IMR-90 (cell line): ENCODE measurements around the gene CAVIN2. TPM values are rescaled to one million over a fixed set of nuclear protein-coding genes. Genes with fewer than 3 reads are reported as not detected.

Experiments
- ATAC-seq: fragments of 200-7000 bp; cut with Tn5 transposase; 2 replicates; pipeline ENCODE4 v1.9.1; 2020; ENCODE audit warnings: low read depth, mild to moderate bottlenecking, moderate library complexity
- BruUV-seq: library from RNA; stranded (reverse); fragments of 400-500 nt; replicated peaks from 2 replicates; lab custom pipeline; 2021; lab: Mats Ljungman, UMichigan
- CTCF ChIA-PET: fragments of 300-600 bp; formaldehyde crosslinking; extraction: SDS; loops from one replicate; lab custom pipeline; 2021; ENCODE audit warnings: antibody characterized with exemption; lab: Yijun Ruan, JAX
- POLR2A ChIA-PET: fragments of 300-600 bp; sonication (Branson Sonifier 250); formaldehyde crosslinking; loops from one replicate; lab custom pipeline; 2022; ENCODE audit warnings: antibody characterized with exemption; ENCODE audit not compliant: unreplicated experiment; lab: Charles Lee
- DNase-seq: peaks from one replicate; pipeline ENCODE4 v3.0.0; 2013
- H2AFZ ChIP-seq: replicated peaks from 2 replicates; pipeline ENCODE3; 2013; ENCODE audit warnings: low read length, mild to moderate bottlenecking; ENCODE audit not compliant: poor library complexity
- H2AK5ac ChIP-seq: 2 replicates; pipeline ENCODE4 v1.6.1; 2013; ENCODE audit warnings: low read depth, low read length, inconsistent platforms
- H2AK9ac ChIP-seq: replicated peaks from 2 replicates; pipeline ENCODE3; 2013; ENCODE audit warnings: mild to moderate bottlenecking, low read depth, low read length, moderate library complexity; ENCODE audit not compliant: poor library complexity
- H2BK120ac ChIP-seq: 2 replicates; pipeline ENCODE4 v1.6.1; 2013; ENCODE audit warnings: low read depth, low read length, inconsistent platforms
- H2BK15ac ChIP-seq: 3 replicates; pipeline ENCODE4 v1.6.1; 2013; ENCODE audit warnings: low read depth, low read length, inconsistent platforms
- H2BK20ac ChIP-seq: 2 replicates; pipeline ENCODE4 v1.6.1; 2013; ENCODE audit warnings: low read depth, mild to moderate bottlenecking, inconsistent platforms, low read length, moderate library complexity
- H2BK5ac ChIP-seq: 2 replicates; pipeline ENCODE4 v1.6.1; 2013; ENCODE audit warnings: mild to moderate bottlenecking, low read depth, low read length, inconsistent platforms; ENCODE audit not compliant: poor library complexity, severe bottlenecking
- H3K14ac ChIP-seq: replicated peaks from 2 replicates; pipeline ENCODE4 v1.6.1; 2013; ENCODE audit warnings: low read depth, low read length, inconsistent platforms
- H3K18ac ChIP-seq: 2 replicates; pipeline ENCODE4 v1.6.1; 2013; ENCODE audit warnings: low read depth, low read length, control low read depth
- H3K23ac ChIP-seq: 2 replicates; pipeline ENCODE4 v1.6.1; 2013; ENCODE audit warnings: low read depth, low read length, inconsistent platforms
- H3K27ac ChIP-seq: 2 replicates; pipeline ENCODE4 v1.5.1; 2013; ENCODE audit warnings: mild to moderate bottlenecking, control low read depth, low read length; ENCODE audit not compliant: insufficient read depth
- H3K27me3 ChIP-seq: 2 replicates; pipeline ENCODE4 v1.6.1; 2013; ENCODE audit warnings: low read length; ENCODE audit not compliant: control insufficient read depth, insufficient read depth
- H3K36me3 ChIP-seq: 2 replicates; pipeline ENCODE4 v1.6.1; 2013; ENCODE audit warnings: low read length, mixed read lengths; ENCODE audit not compliant: control insufficient read depth, insufficient read depth
- H3K4ac ChIP-seq: 2 replicates; pipeline ENCODE4 v1.6.1; 2013; ENCODE audit warnings: low read depth, low read length, inconsistent platforms
- H3K4me1 ChIP-seq: 2 replicates; pipeline ENCODE4 v1.6.1; 2013; ENCODE audit warnings: low read length, mixed read lengths; ENCODE audit not compliant: control insufficient read depth, insufficient read depth
- H3K4me2 ChIP-seq: 2 replicates; pipeline ENCODE4 v1.6.1; 2013; ENCODE audit warnings: low read depth, mild to moderate bottlenecking, control low read depth, low read length, moderate library complexity
- H3K4me3 ChIP-seq: 2 replicates; pipeline ENCODE4 v1.5.1; 2013; ENCODE audit warnings: low read depth, mild to moderate bottlenecking, control low read depth, low read length, moderate library complexity; ENCODE audit not compliant: insufficient read depth
- H3K56ac ChIP-seq: 2 replicates; pipeline ENCODE4 v1.6.1; 2013; ENCODE audit warnings: low read length, inconsistent platforms; ENCODE audit not compliant: insufficient read depth; ENCODE audit errors: extremely low read depth
- H3K79me1 ChIP-seq, 2 experiments: 2 replicates each; pipeline ENCODE4 v1.6.1; 2013; ENCODE audit warnings: low read length in 2 of 2, inconsistent platforms in 1 of 2, low read depth in 1 of 2
- H3K9ac ChIP-seq: 2 replicates; pipeline ENCODE4 v1.6.1; 2013; ENCODE audit warnings: low read depth, low read length, control low read depth
- H3K9me1 ChIP-seq: 2 replicates; pipeline ENCODE4 v1.6.1; 2013; ENCODE audit warnings: low read length, inconsistent platforms; ENCODE audit not compliant: insufficient read depth
- H3K9me3 ChIP-seq: 2 replicates; pipeline ENCODE4 v1.6.1; 2013; ENCODE audit warnings: low read length; ENCODE audit not compliant: control insufficient read depth, insufficient read depth
- H4K20me1 ChIP-seq: 2 replicates; pipeline ENCODE4 v1.6.1; 2013; ENCODE audit warnings: low read length, inconsistent platforms; ENCODE audit not compliant: insufficient read depth
- H4K5ac ChIP-seq: 2 replicates; pipeline ENCODE4 v1.6.1; 2013; ENCODE audit warnings: mild to moderate bottlenecking, low read depth, low read length, control low read depth
- H4K8ac ChIP-seq, 2 experiments: 2 replicates each; pipeline ENCODE4 v1.6.1; 2013; ENCODE audit warnings: low read depth in 2 of 2, low read length in 2 of 2, control low read depth in 1 of 2, inconsistent platforms in 1 of 2
- H4K91ac ChIP-seq: 2 replicates; pipeline ENCODE4 v1.6.1; 2013; ENCODE audit warnings: low read depth, low read length, inconsistent platforms; ENCODE audit not compliant: insufficient read depth
- BHLHE40 ChIP-seq: fragments of 150-350 bp; IDR thresholded peaks from 2 replicates; pipeline ENCODE4 v1.6.1; 2016; ENCODE audit warnings: mild to moderate bottlenecking, low read depth, low read length
- CEBPB ChIP-seq: IDR thresholded peaks from 2 replicates; pipeline ENCODE4 v1.6.1; 2012; ENCODE audit warnings: low read depth, low read length, improper control_type of control experiment
- CHD1 ChIP-seq: IDR thresholded peaks from 2 replicates; pipeline ENCODE4 v1.6.1; 2012; ENCODE audit warnings: low read depth, low read length, improper control_type of control experiment
- CTCF ChIP-seq: conservative IDR thresholded peaks from 2 replicates; pipeline ENCODE4 v1.5.1; 2012; ENCODE audit warnings: mild to moderate bottlenecking, low read depth, low read length, improper control_type of control experiment
- FOS ChIP-seq: fragments of 150-350 bp; IDR thresholded peaks from 2 replicates; pipeline ENCODE4 v1.6.1; 2016; ENCODE audit warnings: low read depth, low read length
- MAFK ChIP-seq: IDR thresholded peaks from 2 replicates; pipeline ENCODE4 v1.6.1; 2012; ENCODE audit warnings: low read depth, low read length, improper control_type of control experiment
- MXI1 ChIP-seq: IDR thresholded peaks from 2 replicates; pipeline ENCODE4 v1.6.1; 2012; ENCODE audit warnings: low read depth, mild to moderate bottlenecking, low read length, moderate library complexity, borderline replicate concordance
- NFE2L2 ChIP-seq: fragments of 150-350 bp; IDR thresholded peaks from 2 replicates; pipeline ENCODE4 v1.6.1; 2016; ENCODE audit warnings: low read depth, mild to moderate bottlenecking, low read length
- POLR2A ChIP-seq: IDR thresholded peaks from 2 replicates; pipeline ENCODE4 v1.6.1; 2012; ENCODE audit warnings: mild to moderate bottlenecking, low read depth, low read length
- RAD21 ChIP-seq: IDR thresholded peaks from 2 replicates; pipeline ENCODE4 v1.6.1; 2012; ENCODE audit warnings: low read length, improper control_type of control experiment
- RCOR1 ChIP-seq: IDR thresholded peaks from 2 replicates; pipeline ENCODE4 v1.6.1; 2012; ENCODE audit warnings: mild to moderate bottlenecking, low read length, improper control_type of control experiment; ENCODE audit not compliant: insufficient replicate concordance
- RFX5 ChIP-seq: IDR thresholded peaks from 2 replicates; pipeline ENCODE4 v1.8.0; 2012; ENCODE audit warnings: low read depth, mild to moderate bottlenecking, low read length, moderate library complexity
- SMC3 ChIP-seq: fragments of 150-350 bp; IDR thresholded peaks from 2 replicates; pipeline ENCODE4 v1.6.1; 2016; ENCODE audit warnings: low read depth, mild to moderate bottlenecking, antibody characterized with exemption, low read length, moderate library complexity
- USF2 ChIP-seq: fragments of 150-350 bp; IDR thresholded peaks from 2 replicates; pipeline ENCODE4 v1.6.1; 2017; ENCODE audit warnings: mild to moderate bottlenecking, antibody characterized with exemption, low read length, low read depth
- WGBS, 2 experiments: methylation state at CpG; one replicate each; pipeline versions ENCODE4 v1.1.5 to v1.1.7; 2013; ENCODE audit warnings: missing lambda C conversion rate in 2 of 2; ENCODE audit not compliant: insufficient read length in 1 of 2; ENCODE audit errors: extremely low coverage in 2 of 2; 5-methylcytosine and 5-hydroxymethylcytosine counted together
- dilution Hi-C: fragments of 300-500 bp; cut with HindIII; formaldehyde crosslinking; loops from one replicate; pipeline ENCODE4 v1.14.3; 2018; ENCODE audit warnings: low sequenced_read_pairs; ENCODE audit not compliant: unreplicated experiment
- in situ Hi-C: fragments of 300-500 bp; cut with MboI; formaldehyde crosslinking; loops from 3 replicates; pipeline ENCODE4 v1.14.3; 2019; ENCODE audit warnings: low sequenced_read_pairs, inconsistent platforms, mixed read lengths
- intact Hi-C: fragments of 100-400 bp; cut with micrococcal nuclease; formaldehyde crosslinking; loops from 2 replicates; pipeline ENCODE4 v1.10.0; 2022
- polyA plus RNA-seq, 3 experiments: library from polyadenylated mRNA; depleted of rRNA; stranded (reverse); fragments of >200 nt; gene quantifications; 2 replicates each; pipeline ENCODE4 v1.2.3, GENCODE V29; 2012; ENCODE audit warnings: low replicate concordance in 1 of 3
- total RNA-seq: library from RNA; depleted of rRNA; stranded (reverse); fragments of >200 nt; gene quantifications from 2 replicates; pipeline ENCODE4 v1.2.3, GENCODE V29; 2012

CAVIN2 gene
- total and polyA plus RNA-seq, 2 of the 4 experiments (the other 2 are of a cell fraction) = 7.7 to 11.5 TPM

- Histone ChIP-seq H3K4ac (peak overlapping the region; percentile 91), H3K4me2 (peak overlapping the region; percentile 75), H3K27ac (peak overlapping the region; percentile 88), H3K9me3 (no peaks in the 10 kb centered on the region), H4K91ac (peak overlapping the region; percentile 89), H2BK5ac (peak overlapping the region; percentile 92), H3K9ac (peak overlapping the region; percentile 58), H3K4me3 (no peak overlapping the region), H2BK15ac (peak overlapping the region; percentile 90), H2AFZ (peak overlapping the region; percentile 81), H3K14ac (peak overlapping the region; percentile 79), H3K36me3 (no peaks in the 10 kb centered on the region), H4K8ac (peak overlapping the region; percentile 55 to 94), H3K56ac (peak overlapping the region; percentile 88), H2BK120ac (peak overlapping the region; percentile 97), H2BK20ac (peak overlapping the region; percentile 97), H4K5ac (peak overlapping the region; percentile 93), H3K23ac (peak overlapping the region; percentile 93), H2AK9ac (peak overlapping the region; percentile 6), H3K9me1 (peaks cover 16% of the 10 kb centered on the region), H2AK5ac (peak overlapping the region; percentile 72), H3K79me1 (no peaks in the 10 kb centered on the region), H3K4me1 (peaks cover 22% of the 10 kb centered on the region), H4K20me1 (no peaks in the 10 kb centered on the region), H3K18ac (peak overlapping the region; percentile 99), H3K27me3 (no peaks in the 10 kb centered on the region)
- in situ Hi-C loops (no loop called here), intact Hi-C loops (loop anchor here (10.0 kb wide), 1 partner anchor 162 kb away; no protein-coding TSS in a partner anchor), dilution Hi-C loops (no loop called here)
- CTCF ChIA-PET = interaction anchor here (0.9 to 1.9 kb wide), 3 partner anchors 130 to 296 kb away, joined by 4 to 6 read pairs (median 5); no protein-coding TSS in a partner anchor
- POLR2A ChIA-PET = no interaction called here
- DNase-seq (peak; percentile 93), ATAC-seq (peak; percentile 88)
- BruUV-seq = no TSS peak
- WGBS, 2 experiments = no CpG with 5 or more reads among the region's 7 CpGs
- TF ChIP-seq RFX5 (no peak), NFE2L2 (peak; percentile 91), CHD1 (no peak), MXI1 (no peak), RCOR1 (no peak), SMC3 (no peak), FOS (peak; percentile 85), USF2 (no peak), MAFK (peak; percentile 80), CEBPB (no peak), BHLHE40 (no peak), CTCF (no peak), POLR2A (no peak), RAD21 (no peak)
Observed at GRCh38 chr2:191866675-191867506, 20.0 kb upstream of the CAVIN2 start.
